Liver (tissue), 9 donors: ENCODE data around the gene BIN2. TPM values are rescaled to one million over a fixed set of nuclear protein-coding genes. Genes with fewer than 3 reads are reported as not detected.

Experiments
- DNase-seq: peaks from one replicate; pipeline ENCODE4 v3.0.0-alpha.2; 2017; ENCODE audit warnings: low spot score
- H3K27ac ChIP-seq, 2 donors: one replicate each; pipeline ENCODE4 v1.7.0; 2013; ENCODE audit warnings: inconsistent platforms in 2 of 2, low read length in 2 of 2, control low read depth in 1 of 2, low read depth in 1 of 2, mild to moderate bottlenecking in 1 of 2
- H3K27me3 ChIP-seq, 4 donors: one replicate each; pipeline versions ENCODE4 v1.6.1 to v1.7.0; 2013; ENCODE audit warnings: low read length in 3 of 4, inconsistent platforms in 1 of 4, mild to moderate bottlenecking in 1 of 4, moderate library complexity in 1 of 4; ENCODE audit not compliant: control insufficient read depth in 4 of 4, insufficient read depth in 4 of 4
- H3K36me3 ChIP-seq, 4 donors: one replicate each; pipeline versions ENCODE4 v1.6.1 to v1.7.0; 2013; ENCODE audit warnings: low read length in 3 of 4, mild to moderate bottlenecking in 3 of 4, low read depth in 1 of 4, moderate library complexity in 1 of 4; ENCODE audit not compliant: control insufficient read depth in 4 of 4, insufficient read depth in 3 of 4
- H3K4me1 ChIP-seq, 4 donors: one replicate each; pipeline versions ENCODE4 v1.6.1 to v1.7.0; 2013; ENCODE audit warnings: low read length in 3 of 4, mild to moderate bottlenecking in 3 of 4, moderate library complexity in 1 of 4; ENCODE audit not compliant: control insufficient read depth in 4 of 4, insufficient read depth in 4 of 4
- H3K4me3 ChIP-seq, 3 donors: one replicate each; pipeline versions ENCODE4 v1.6.1 to v1.7.0; 2013; ENCODE audit warnings: low read length in 3 of 3, control low read depth in 1 of 3, low read depth in 1 of 3, mild to moderate bottlenecking in 1 of 3
- H3K9ac ChIP-seq, 2 donors: one replicate each; pipeline ENCODE4 v1.7.0; 2013; ENCODE audit warnings: low read length in 2 of 2, mild to moderate bottlenecking in 2 of 2, moderate library complexity in 2 of 2, control low read depth in 1 of 2, low read depth in 1 of 2
- H3K9me3 ChIP-seq, 4 donors: one replicate each; pipeline versions ENCODE4 v1.6.1 to v1.7.0; 2013; ENCODE audit warnings: low read length in 3 of 4; ENCODE audit not compliant: control insufficient read depth in 4 of 4
- EGR1 ChIP-seq, 2 donors: IDR thresholded peaks; 2 replicates each; pipeline ENCODE4 v1.6.1; 2016 to 2018; ENCODE audit warnings: antibody characterized with exemption in 2 of 2, low read depth in 2 of 2
- FOXA1 ChIP-seq: IDR thresholded peaks from 2 replicates; pipeline ENCODE4 v1.6.1; 2016; ENCODE audit warnings: antibody characterized with exemption
- GABPA ChIP-seq, 2 donors: IDR thresholded peaks in 1 of 2; conservative IDR thresholded peaks in 1 of 2; 2 replicates each; pipeline ENCODE4 v1.6.1; 2016; ENCODE audit warnings: antibody characterized with exemption in 2 of 2, mild to moderate bottlenecking in 1 of 2, moderate library complexity in 1 of 2
- HNF4A ChIP-seq, 2 donors: conservative IDR thresholded peaks; 2 replicates each; pipeline ENCODE4 v1.6.1; 2016; ENCODE audit warnings: antibody characterized with exemption in 2 of 2, mild to moderate bottlenecking in 2 of 2
- JUND ChIP-seq, 2 donors: IDR thresholded peaks; 2 replicates each; pipeline ENCODE4 v1.6.1; 2016; ENCODE audit warnings: antibody characterized with exemption in 2 of 2
- RAD21 ChIP-seq, 2 donors: IDR thresholded peaks; 2 replicates each; pipeline ENCODE4 v1.6.1; 2016; ENCODE audit warnings: antibody characterized with exemption in 2 of 2, mild to moderate bottlenecking in 2 of 2
- RXRA ChIP-seq, 2 donors: IDR thresholded peaks; 2 replicates each; pipeline ENCODE4 v1.6.1; 2017 to 2018; ENCODE audit warnings: antibody characterized with exemption in 2 of 2, mild to moderate bottlenecking in 1 of 2
- SP1 ChIP-seq: IDR thresholded peaks from 2 replicates; pipeline ENCODE4 v1.6.1; 2018; ENCODE audit warnings: antibody characterized with exemption, mild to moderate bottlenecking
- TAF1 ChIP-seq: conservative IDR thresholded peaks from 2 replicates; pipeline ENCODE4 v1.6.1; 2016; ENCODE audit warnings: antibody characterized with exemption, mild to moderate bottlenecking
- WGBS: extraction: QIAGEN DNeasy Blood & Tissue Kit; methylation state at CpG from one replicate; pipeline ENCODE4 v1.1.7; 2013; 5-methylcytosine and 5-hydroxymethylcytosine counted together
- polyA plus RNA-seq, 2 donors: library from polyadenylated mRNA; stranded (reverse) in 1 of 2; unstranded in 1 of 2; fragments of 200-250 nt in 1 of 2; fragments of >200 nt in 1 of 2; fragmentation: Nextera tagmentation in 1 of 2; extraction: Ambion mirVana in 1 of 2; gene quantifications; one replicate each; pipeline versions ENCODE4 v1.2.1 to v1.2.3, GENCODE V29; 2013 to 2015
- total RNA-seq, 2 donors: library from RNA; depleted of rRNA; stranded (reverse); fragments of >200 nt; gene quantifications; one replicate each; pipeline ENCODE4 v1.2.3, GENCODE V29; 2014
- TF ChIP-seq, protein P1 (sequence below): IDR thresholded peaks from 2 replicates; pipeline ENCODE4 v1.6.1; 2016; ENCODE audit warnings: antibody characterized with exemption
- TF ChIP-seq, protein P2 (sequence below): IDR thresholded peaks from 2 replicates; pipeline ENCODE4 v1.6.1; 2016; ENCODE audit warnings: antibody characterized with exemption
- TF ChIP-seq, protein P3 (sequence below): IDR thresholded peaks from 2 replicates; pipeline ENCODE4 v1.6.1; 2016; ENCODE audit warnings: antibody characterized with exemption
- TF ChIP-seq, protein P4 (sequence below): fragments of 150-350 bp; IDR thresholded peaks from 2 replicates; pipeline ENCODE4 v1.5.1; 2017; ENCODE audit warnings: improper control_type of control experiment, low read depth, low read length; ENCODE audit not compliant: missing input control
- donor health status: healthy.
- donor health status: healthy.
- donor health status: healthy.
- donor health status: healthy.
- donor health status: healthy.

Gene BIN2
- total and polyA plus RNA-seq, 4 donors: 1.9 to 10.2 (median 4.4) TPM

DNA sequence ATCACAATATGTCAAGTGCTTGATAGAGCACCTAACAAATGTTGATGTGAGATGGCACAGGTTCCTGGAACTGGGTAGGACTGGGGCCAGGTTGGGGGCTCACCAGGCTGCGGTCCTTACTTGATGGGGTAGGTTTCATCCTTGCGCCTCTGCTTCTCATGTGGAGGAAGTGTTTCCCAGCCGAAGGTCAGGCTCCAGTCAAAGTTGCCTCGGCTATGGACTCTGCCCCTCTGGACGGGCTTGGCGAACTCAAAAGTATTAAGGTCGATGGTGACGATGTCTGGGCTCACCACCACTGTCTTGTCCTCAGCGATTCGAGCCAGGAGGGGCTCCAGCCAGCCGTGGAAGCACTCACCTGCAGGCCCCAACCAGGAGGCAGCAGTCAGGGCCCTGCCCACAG lies 40.0 kb upstream of the BIN2 start:
- TF ChIP-seq JUND (IDR thresholded peaks at IDR 0.05) (no peak), FOXA1 (no peak), TAF1 (no peak)
- Histone ChIP-seq H3K4me3 (no peak overlapping the region), H3K36me3 (no peaks in the 10 kb centered on the region), H3K4me1 (no peaks in the 10 kb centered on the region), H3K9ac (no peak overlapping the region), H3K27ac (no peak overlapping the region), H3K9me3 (no peaks in the 10 kb centered on the region), H3K27me3 (no peaks in the 10 kb centered on the region)
- 78% methylated on average over 11 of the region's 11 CpGs for WGBS
- DNase-seq: no peak

DNA sequence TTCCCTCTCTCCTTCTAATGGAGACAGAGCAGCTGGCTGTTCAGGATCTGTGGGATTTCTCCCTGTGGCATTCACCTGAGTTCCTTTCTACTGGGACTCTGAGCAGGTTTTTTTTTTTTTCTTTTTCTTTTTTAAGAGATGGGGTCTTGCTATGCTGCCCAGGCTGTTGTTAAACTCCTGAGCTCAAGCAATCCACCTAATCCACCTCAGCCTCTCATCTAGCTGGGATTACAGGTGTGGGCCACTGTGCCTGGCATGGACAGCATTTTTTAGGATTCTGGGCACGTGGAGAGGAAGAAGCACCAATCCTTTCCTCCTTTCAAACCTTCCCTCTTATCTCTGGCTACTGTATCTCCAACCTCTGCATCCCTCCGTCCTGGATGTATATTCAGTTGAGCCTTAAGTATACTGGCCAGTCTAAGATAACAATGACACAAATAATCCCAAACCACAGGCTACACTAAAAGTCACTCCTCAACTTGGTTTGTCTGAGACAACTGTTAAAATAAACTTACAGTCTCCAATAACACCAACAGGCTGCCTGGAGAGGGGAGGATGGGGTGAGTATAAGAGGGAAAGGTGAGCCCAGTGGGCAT lies 38.9 kb upstream of the BIN2 start:
- 89% methylated on average over 2 of the region's 2 CpGs for WGBS

DNA sequence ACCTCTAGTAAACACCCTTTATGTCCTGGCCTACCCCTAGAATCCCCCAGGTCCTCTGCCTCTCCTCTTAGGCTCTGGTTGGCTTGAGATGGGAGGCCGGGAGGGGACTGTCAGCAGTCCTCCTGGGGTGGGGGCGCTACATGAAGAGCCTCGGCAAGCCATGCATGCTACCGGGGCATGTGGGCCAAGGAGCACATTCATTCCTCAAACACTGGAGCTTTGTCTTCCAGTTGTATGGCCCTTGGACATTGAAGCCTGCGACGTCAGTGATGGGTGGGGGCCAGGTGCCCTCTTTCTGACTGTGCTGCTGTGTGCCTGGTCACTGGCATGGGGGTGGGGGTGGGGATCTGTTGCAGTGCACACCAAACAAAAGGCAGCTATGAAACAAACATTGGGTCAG lies 38.3 kb upstream of the BIN2 start:
- H3K4me1 ChIP-seq: no peaks in the 10 kb centered on the region
- WGBS: 85% methylated on average over 6 of the region's 6 CpGs
- no peak overlapping the region for H3K4me3 ChIP-seq
- H3K27me3 ChIP-seq: no peaks in the 10 kb centered on the region
- no peaks in the 10 kb centered on the region for H3K9me3 ChIP-seq
- H3K9ac ChIP-seq: no peak overlapping the region
- no peak for TF ChIP-seq GABPA (IDR thresholded peaks at IDR 0.05 in 1 of 2, conservative IDR thresholded peaks at IDR 0.05 in 1 of 2)
- TF ChIP-seq TAF1: no peak
- no peak for TF ChIP-seq EGR1 (IDR thresholded peaks at IDR 0.05; ENCODE audit: low read depth in 2 of 2)
- TF ChIP-seq RXRA (IDR thresholded peaks at IDR 0.05): no peak
- no peak for TF ChIP-seq SP1
- TF ChIP-seq, protein P1, sequence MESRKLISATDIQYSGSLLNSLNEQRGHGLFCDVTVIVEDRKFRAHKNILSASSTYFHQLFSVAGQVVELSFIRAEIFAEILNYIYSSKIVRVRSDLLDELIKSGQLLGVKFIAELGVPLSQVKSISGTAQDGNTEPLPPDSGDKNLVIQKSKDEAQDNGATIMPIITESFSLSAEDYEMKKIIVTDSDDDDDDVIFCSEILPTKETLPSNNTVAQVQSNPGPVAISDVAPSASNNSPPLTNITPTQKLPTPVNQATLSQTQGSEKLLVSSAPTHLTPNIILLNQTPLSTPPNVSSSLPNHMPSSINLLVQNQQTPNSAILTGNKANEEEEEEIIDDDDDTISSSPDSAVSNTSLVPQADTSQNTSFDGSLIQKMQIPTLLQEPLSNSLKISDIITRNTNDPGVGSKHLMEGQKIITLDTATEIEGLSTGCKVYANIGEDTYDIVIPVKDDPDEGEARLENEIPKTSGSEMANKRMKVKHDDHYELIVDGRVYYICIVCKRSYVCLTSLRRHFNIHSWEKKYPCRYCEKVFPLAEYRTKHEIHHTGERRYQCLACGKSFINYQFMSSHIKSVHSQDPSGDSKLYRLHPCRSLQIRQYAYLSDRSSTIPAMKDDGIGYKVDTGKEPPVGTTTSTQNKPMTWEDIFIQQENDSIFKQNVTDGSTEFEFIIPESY: no peak
- no peak for TF ChIP-seq RAD21 (IDR thresholded peaks at IDR 0.05)
- TF ChIP-seq HNF4A (conservative IDR thresholded peaks at IDR 0.05): no peak
- TF ChIP-seq, protein P2, sequence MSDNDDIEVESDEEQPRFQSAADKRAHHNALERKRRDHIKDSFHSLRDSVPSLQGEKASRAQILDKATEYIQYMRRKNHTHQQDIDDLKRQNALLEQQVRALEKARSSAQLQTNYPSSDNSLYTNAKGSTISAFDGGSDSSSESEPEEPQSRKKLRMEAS: no peak
- TF ChIP-seq, protein P3, sequence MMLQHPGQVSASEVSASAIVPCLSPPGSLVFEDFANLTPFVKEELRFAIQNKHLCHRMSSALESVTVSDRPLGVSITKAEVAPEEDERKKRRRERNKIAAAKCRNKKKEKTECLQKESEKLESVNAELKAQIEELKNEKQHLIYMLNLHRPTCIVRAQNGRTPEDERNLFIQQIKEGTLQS: no peak
- no peak for DNase-seq
- no peak overlapping the region for H3K27ac ChIP-seq
- H3K36me3 ChIP-seq: no peaks in the 10 kb centered on the region

More for the DNA sequence above, 38.9 kb upstream of the BIN2 start:
- Histone ChIP-seq H3K4me1 (no peaks in the 10 kb centered on the region), H3K4me3 (no peak overlapping the region), H3K36me3 (no peaks in the 10 kb centered on the region), H3K9me3 (no peaks in the 10 kb centered on the region), H3K9ac (no peak overlapping the region), H3K27me3 (no peaks in the 10 kb centered on the region), H3K27ac (no peak overlapping the region)
- TF ChIP-seq TAF1 (no peak), JUND (IDR thresholded peaks at IDR 0.05) (no peak), EGR1 (IDR thresholded peaks at IDR 0.05; ENCODE audit: low read depth in 2 of 2) (no peak), RAD21 (IDR thresholded peaks at IDR 0.05) (no peak), SP1 (no peak)
- TF ChIP-seq, protein P4, sequence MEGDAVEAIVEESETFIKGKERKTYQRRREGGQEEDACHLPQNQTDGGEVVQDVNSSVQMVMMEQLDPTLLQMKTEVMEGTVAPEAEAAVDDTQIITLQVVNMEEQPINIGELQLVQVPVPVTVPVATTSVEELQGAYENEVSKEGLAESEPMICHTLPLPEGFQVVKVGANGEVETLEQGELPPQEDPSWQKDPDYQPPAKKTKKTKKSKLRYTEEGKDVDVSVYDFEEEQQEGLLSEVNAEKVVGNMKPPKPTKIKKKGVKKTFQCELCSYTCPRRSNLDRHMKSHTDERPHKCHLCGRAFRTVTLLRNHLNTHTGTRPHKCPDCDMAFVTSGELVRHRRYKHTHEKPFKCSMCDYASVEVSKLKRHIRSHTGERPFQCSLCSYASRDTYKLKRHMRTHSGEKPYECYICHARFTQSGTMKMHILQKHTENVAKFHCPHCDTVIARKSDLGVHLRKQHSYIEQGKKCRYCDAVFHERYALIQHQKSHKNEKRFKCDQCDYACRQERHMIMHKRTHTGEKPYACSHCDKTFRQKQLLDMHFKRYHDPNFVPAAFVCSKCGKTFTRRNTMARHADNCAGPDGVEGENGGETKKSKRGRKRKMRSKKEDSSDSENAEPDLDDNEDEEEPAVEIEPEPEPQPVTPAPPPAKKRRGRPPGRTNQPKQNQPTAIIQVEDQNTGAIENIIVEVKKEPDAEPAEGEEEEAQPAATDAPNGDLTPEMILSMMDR: no peak
- TF ChIP-seq, protein P2: no peak
- TF ChIP-seq, protein P3: no peak
- DNase-seq: no peak
